PC-9 (cell line): Measurements from ENCODE around the gene CFAP92. TPM values are rescaled to one million over a fixed set of nuclear protein-coding genes. Genes with fewer than 3 reads are reported as not detected.

Experiments used
- BruUV-seq: library from RNA; stranded (reverse); fragments of 400-500 nt; replicated peaks from 2 replicates; lab custom pipeline; 2021; lab: Mats Ljungman, UMichigan
- CTCF ChIA-PET: fragments of 300-600 bp; sonication (Branson Sonifier 250); formaldehyde crosslinking; loops from one replicate; lab custom pipeline; 2022; ENCODE audit warnings: antibody characterized with exemption; lab: Charles Lee
- POLR2A ChIA-PET: fragments of 300-600 bp; sonication (Branson Sonifier 250); formaldehyde crosslinking; loops from one replicate; lab custom pipeline; 2022; ENCODE audit warnings: antibody characterized with exemption; ENCODE audit not compliant: unreplicated experiment; lab: Charles Lee
- DNase-seq, 2 experiments: peaks; one replicate each; pipeline versions ENCODE4 v3.0.0 to v3.0.0-alpha.2; 2015 to 2022; ENCODE audit warnings: mixed read lengths in 1 of 2
- H2AFZ ChIP-seq: fragments of 200-600 bp; sonication (generic); 2 replicates; pipeline ENCODE4 v1.8.1; 2017; ENCODE audit warnings: antibody characterized with exemption
- H3F3A ChIP-seq: fragments of 200-600 bp; sonication (generic); 2 replicates; pipeline ENCODE4 v1.8.1; 2017; ENCODE audit warnings: antibody characterized with exemption, mild to moderate bottlenecking, low read depth; ENCODE audit not compliant: insufficient read depth
- H3K27ac ChIP-seq: fragments of 200-600 bp; sonication (generic); 2 replicates; pipeline ENCODE4 v1.6.1; 2016; ENCODE audit warnings: mixed run types
- H3K27me3 ChIP-seq: fragments of 200-600 bp; sonication (generic); 2 replicates; pipeline ENCODE4 v1.6.1; 2016; ENCODE audit warnings: low read depth, mixed run types; ENCODE audit not compliant: insufficient read depth
- H3K36me3 ChIP-seq: fragments of 200-600 bp; sonication (generic); 2 replicates; pipeline ENCODE4 v1.6.1; 2016; ENCODE audit warnings: low read depth, mixed run types
- H3K4me1 ChIP-seq: fragments of 200-600 bp; sonication (generic); replicated peaks from 2 replicates; pipeline ENCODE4 v1.6.1; 2016; ENCODE audit warnings: mixed run types; ENCODE audit not compliant: insufficient read depth
- H3K4me2 ChIP-seq: fragments of 200-600 bp; sonication (generic); 2 replicates; pipeline ENCODE4 v1.6.1; 2017; ENCODE audit warnings: mixed run types
- H3K4me3 ChIP-seq: fragments of 200-600 bp; sonication (generic); 2 replicates; pipeline ENCODE4 v1.6.1; 2016; ENCODE audit warnings: mixed run types
- H3K79me2 ChIP-seq: fragments of 200-600 bp; sonication (generic); 2 replicates; pipeline ENCODE4 v1.6.1; 2017; ENCODE audit warnings: low read depth, mixed run types
- H3K9me2 ChIP-seq: fragments of 200-600 bp; sonication (generic); 2 replicates; pipeline ENCODE4 v1.8.1; 2017; ENCODE audit warnings: mild to moderate bottlenecking; ENCODE audit not compliant: insufficient read depth
- H3K9me3 ChIP-seq: fragments of 200-600 bp; sonication (generic); 2 replicates; pipeline ENCODE4 v1.8.1; 2016; ENCODE audit warnings: low read depth; ENCODE audit not compliant: insufficient read depth
- H4K20me1 ChIP-seq: fragments of 200-600 bp; sonication (generic); 2 replicates; pipeline ENCODE4 v1.8.1; 2017; ENCODE audit not compliant: insufficient read depth
- EZH2 ChIP-seq: fragments of 200-600 bp; sonication (generic); IDR thresholded peaks from 2 replicates; pipeline ENCODE4 v1.8.0; 2017; ENCODE audit warnings: antibody characterized with exemption, low read depth
- intact Hi-C: fragments of 100-400 bp; cut with micrococcal nuclease; formaldehyde crosslinking; loops from one replicate; pipeline ENCODE4 v1.10.0; 2022; ENCODE audit not compliant: unreplicated experiment
- total RNA-seq: library from RNA; stranded (reverse); gene quantifications from 2 replicates; pipeline ENCODE4 v1.2.3, GENCODE V29; 2021
- TF ChIP-seq, protein P1 (sequence below): fragments of 200-600 bp; sonication (generic); conservative IDR thresholded peaks from 2 replicates; pipeline ENCODE4 v1.6.1; 2017; ENCODE audit warnings: mixed run types, antibody characterized with exemption, mild to moderate bottlenecking, moderate library complexity

Gene CFAP92
- total RNA-seq, 1 experiment from 2014 or later, result 4.3 TPM

DNA sequence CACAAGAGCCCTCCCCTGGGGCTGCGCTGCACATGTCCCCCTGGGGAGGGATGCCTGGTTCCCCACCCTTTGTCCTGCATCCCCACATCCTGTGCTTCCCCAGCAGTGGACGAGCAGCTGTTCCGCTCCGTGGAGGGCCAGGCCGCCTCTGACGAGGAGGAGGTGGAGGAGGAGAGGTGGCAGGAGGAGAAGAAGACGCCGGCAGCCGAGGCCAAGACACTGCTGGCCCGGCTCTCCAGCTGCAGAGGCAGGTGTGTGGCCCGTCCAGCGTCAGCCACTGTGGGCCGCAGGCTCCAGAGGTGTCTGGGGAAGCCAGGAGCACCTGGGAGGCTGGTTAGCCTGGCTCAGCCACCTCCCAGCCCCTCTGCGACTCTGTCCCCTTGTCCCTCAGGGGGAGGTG, 38.8 kb upstream of the CFAP92 start:
- Histone ChIP-seq H3K79me2 (no peaks in the 10 kb centered on the region), H3K9me3 (no peaks in the 10 kb centered on the region), H3K4me2 (no peak overlapping the region), H3K4me1 (no peaks in the 10 kb centered on the region), H4K20me1 (no peaks in the 10 kb centered on the region), H3K9me2 (no peaks in the 10 kb centered on the region), H3F3A (no peaks in the 10 kb centered on the region), H3K27ac (no peak overlapping the region), H3K4me3 (no peak overlapping the region), H2AFZ (no peak overlapping the region), H3K36me3 (no peaks in the 10 kb centered on the region), H3K27me3 (no peaks in the 10 kb centered on the region)
- TF ChIP-seq EZH2, result no peak
- TF ChIP-seq, protein P1, sequence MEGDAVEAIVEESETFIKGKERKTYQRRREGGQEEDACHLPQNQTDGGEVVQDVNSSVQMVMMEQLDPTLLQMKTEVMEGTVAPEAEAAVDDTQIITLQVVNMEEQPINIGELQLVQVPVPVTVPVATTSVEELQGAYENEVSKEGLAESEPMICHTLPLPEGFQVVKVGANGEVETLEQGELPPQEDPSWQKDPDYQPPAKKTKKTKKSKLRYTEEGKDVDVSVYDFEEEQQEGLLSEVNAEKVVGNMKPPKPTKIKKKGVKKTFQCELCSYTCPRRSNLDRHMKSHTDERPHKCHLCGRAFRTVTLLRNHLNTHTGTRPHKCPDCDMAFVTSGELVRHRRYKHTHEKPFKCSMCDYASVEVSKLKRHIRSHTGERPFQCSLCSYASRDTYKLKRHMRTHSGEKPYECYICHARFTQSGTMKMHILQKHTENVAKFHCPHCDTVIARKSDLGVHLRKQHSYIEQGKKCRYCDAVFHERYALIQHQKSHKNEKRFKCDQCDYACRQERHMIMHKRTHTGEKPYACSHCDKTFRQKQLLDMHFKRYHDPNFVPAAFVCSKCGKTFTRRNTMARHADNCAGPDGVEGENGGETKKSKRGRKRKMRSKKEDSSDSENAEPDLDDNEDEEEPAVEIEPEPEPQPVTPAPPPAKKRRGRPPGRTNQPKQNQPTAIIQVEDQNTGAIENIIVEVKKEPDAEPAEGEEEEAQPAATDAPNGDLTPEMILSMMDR, result no peak
- BruUV-seq, result no TSS peak
- DNase-seq, result no peak
- CTCF ChIA-PET, result no interaction called here
- POLR2A ChIA-PET, result interaction anchor here (0.5 kb wide), 1 partner anchor 347 kb away, joined by 3 read pairs; no protein-coding TSS in a partner anchor
- intact Hi-C loops, result no loop called here

DNA sequence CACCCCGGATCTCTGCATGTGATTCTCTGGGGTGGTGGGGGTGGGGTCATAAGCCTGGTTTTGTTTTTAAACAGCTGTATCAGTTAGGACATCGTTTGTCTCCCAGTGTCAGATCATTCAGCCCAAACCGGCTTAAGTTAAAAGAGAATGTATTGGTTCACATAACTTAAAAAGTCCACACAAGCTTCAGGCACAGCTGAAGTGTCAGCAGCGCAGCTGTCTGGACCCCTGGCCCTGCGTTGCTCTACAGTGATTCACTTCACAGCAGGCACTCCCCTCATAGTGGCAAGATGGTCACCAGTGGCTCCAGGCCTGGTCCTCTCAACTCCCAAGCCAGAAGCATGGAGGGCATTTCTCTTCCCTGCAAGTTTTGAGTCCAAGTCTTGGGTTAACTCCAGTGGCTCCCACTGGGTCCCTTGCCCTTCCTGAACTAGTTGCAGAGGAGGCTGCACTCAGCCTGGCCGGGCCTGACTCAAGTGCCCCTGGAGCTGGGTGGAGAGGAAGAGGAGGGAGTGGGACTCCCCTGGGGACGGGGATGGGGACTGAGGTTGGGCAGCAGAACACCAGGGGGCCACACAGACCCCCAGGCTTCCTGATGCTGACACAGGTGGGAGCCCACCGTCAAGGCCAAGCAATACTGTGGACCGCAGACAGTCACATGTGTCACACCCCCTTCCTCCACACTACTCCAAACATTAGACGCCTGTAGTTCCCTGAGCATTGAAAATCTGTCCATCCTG, 37.8 kb upstream of the CFAP92 start:
- POLR2A ChIA-PET, result interaction anchor here (0.5 kb wide), 1 partner anchor 18 kb away, joined by 5 read pairs; no protein-coding TSS in a partner anchor
- Histone ChIP-seq H3K36me3 (no peaks in the 10 kb centered on the region), H3K79me2 (no peaks in the 10 kb centered on the region), H3K27ac (no peak overlapping the region), H3F3A (no peaks in the 10 kb centered on the region), H3K9me3 (no peaks in the 10 kb centered on the region), H3K4me3 (no peak overlapping the region), H3K27me3 (no peaks in the 10 kb centered on the region), H2AFZ (no peak overlapping the region), H4K20me1 (no peaks in the 10 kb centered on the region), H3K9me2 (no peaks in the 10 kb centered on the region), H3K4me1 (0 out of 2 replicates have a peak, but pooled peaks cover 2% of the 10 kb centered on the region), H3K4me2 (no peak overlapping the region)
- intact Hi-C loops, result no loop called here
- TF ChIP-seq, protein P1, result no peak
- no peak for TF ChIP-seq EZH2
- CTCF ChIA-PET, result no interaction called here
- BruUV-seq, result no TSS peak
- no peak for DNase-seq

DNA sequence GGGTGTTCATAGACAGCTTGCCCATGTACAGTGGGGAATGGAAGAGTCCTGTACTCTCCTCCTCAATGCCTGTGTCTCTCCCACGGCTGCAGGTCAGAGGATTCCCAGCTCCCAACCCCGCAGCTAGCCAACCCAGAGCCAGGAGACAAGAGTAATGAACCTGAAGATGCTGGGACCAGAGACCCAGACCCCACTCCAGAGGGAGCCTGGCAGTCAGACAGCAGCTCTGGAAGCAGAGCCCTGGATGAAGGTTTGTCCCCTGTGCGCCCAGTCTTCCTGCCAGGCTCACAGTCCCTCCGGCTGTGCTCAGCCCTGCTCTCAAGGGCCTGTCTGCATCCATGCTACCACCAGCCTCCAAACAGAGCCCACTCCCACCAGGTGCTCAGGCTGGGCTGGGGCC, 36.7 kb upstream of the CFAP92 start:
- POLR2A ChIA-PET, result interaction anchor here (0.5 kb wide), 1 partner anchor 37 kb away, joined by 3 read pairs; no protein-coding TSS in a partner anchor
- no peaks in the 10 kb centered on the region for H3K27me3 ChIP-seq
- 0 out of 2 replicates have a peak, but pooled peaks cover 4% of the 10 kb centered on the region for H3K4me1 ChIP-seq
- TF ChIP-seq, protein P1, result no peak
- no peak for TF ChIP-seq EZH2
- H3K79me2 ChIP-seq, result no peaks in the 10 kb centered on the region
- no peak overlapping the region for H3K4me2 ChIP-seq
- intact Hi-C loops, result no loop called here
- no peak for DNase-seq
- H3K36me3 ChIP-seq, result no peaks in the 10 kb centered on the region
- no peak overlapping the region for H2AFZ ChIP-seq
- no TSS peak for BruUV-seq
- H4K20me1 ChIP-seq, result no peaks in the 10 kb centered on the region
- no peaks in the 10 kb centered on the region for H3K9me3 ChIP-seq
- H3K9me2 ChIP-seq, result no peaks in the 10 kb centered on the region
- CTCF ChIA-PET, result no interaction called here
- no peak overlapping the region for H3K27ac ChIP-seq
- no peaks in the 10 kb centered on the region for H3F3A ChIP-seq
- H3K4me3 ChIP-seq, result no peak overlapping the region
